ENCODE measurements around the gene TKT.

The TKT gene

GRCh38 chr3:53234130-53234840 lies 21.5 kb downstream of the TKT start:
- no peak overlapping the region for H3K4me3 ChIP-seq
- no peak overlapping the region for H3K4me2 ChIP-seq
- no peak overlapping the region for H3K27ac ChIP-seq
- H4K20me1 ChIP-seq = peaks cover 95% of the 10 kb centered on the region
- no peaks in the 10 kb centered on the region for H3K27me3 ChIP-seq
- no peaks in the 10 kb centered on the region for H3K4me1 ChIP-seq
- H3K36me3 ChIP-seq = peaks cover 99% of the 10 kb centered on the region
- no peak overlapping the region for H3K9ac ChIP-seq
- H3K9me3 ChIP-seq = no peaks in the 10 kb centered on the region
- no peak for TF ChIP-seq Cebpa-rat (IDR thresholded peaks at IDR 0.05)

GRCh38 chr3:53232641-53233377 lies 23.0 kb downstream of the TKT start:
- H3K9ac ChIP-seq = no peak overlapping the region

GRCh38 chr3:53231532-53232511 lies 24.0 kb downstream of the TKT start:
- H3K4me1 ChIP-seq = no peaks in the 10 kb centered on the region
- peaks cover 99% of the 10 kb centered on the region for H3K36me3 ChIP-seq
- no peaks in the 10 kb centered on the region for H3K9me3 ChIP-seq
- no peak for TF ChIP-seq Cebpa-rat (IDR thresholded peaks at IDR 0.05)
- no peak overlapping the region for H3K4me3 ChIP-seq
- no peak overlapping the region for H3K9ac ChIP-seq
- no peaks in the 10 kb centered on the region for H3K27me3 ChIP-seq
- H4K20me1 ChIP-seq = peaks cover 96% of the 10 kb centered on the region
- no peak overlapping the region for H3K4me2 ChIP-seq
- no peak overlapping the region for H3K27ac ChIP-seq

More at GRCh38 chr3:53232641-53233377, 23.0 kb downstream of the TKT start:
- Histone ChIP-seq H3K4me1 (no peaks in the 10 kb centered on the region), H3K4me3 (no peak overlapping the region), H3K27me3 (no peaks in the 10 kb centered on the region), H3K36me3 (peaks cover 99% of the 10 kb centered on the region), H3K4me2 (no peak overlapping the region), H4K20me1 (peaks cover 95% of the 10 kb centered on the region), H3K27ac (no peak overlapping the region), H3K9me3 (no peaks in the 10 kb centered on the region)
- TF ChIP-seq Cebpa-rat (IDR thresholded peaks at IDR 0.05) = no peak

- Histone ChIP-seq H3K36me3 (peaks cover 99% of the 10 kb centered on the region), H4K20me1 (peaks cover 96% of the 10 kb centered on the region)
Observed at GRCh38 chr3:53230789-53231188, 25.0 kb downstream of the TKT start.

DNA sequence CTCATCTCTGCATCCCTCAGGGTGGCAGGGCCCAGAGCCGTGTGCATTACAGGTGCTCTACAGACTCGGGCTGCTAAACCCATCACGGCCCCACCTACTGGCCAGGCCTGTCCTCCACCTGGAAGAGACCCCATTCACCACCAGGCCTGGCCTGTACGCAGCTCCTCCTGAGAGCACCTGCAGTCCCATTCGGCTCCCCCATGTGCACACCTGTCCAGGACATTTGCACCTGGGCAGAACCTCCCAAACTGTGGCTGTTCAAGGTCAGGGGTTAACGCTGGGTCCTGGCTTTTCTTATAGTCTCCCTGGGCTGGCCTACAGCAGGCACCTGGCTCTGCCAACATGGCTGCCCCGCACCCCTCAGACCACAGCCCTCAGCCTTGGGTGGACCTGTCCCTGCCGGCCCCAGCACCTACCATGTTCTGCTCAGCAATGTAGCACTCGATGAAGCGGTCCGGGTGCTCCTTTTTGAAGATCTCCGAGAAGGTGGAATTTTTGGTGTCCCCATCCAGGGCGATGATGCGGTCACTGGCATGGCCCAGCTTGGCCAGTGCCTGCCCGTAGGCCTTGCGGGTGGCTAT lies 25.7 kb downstream of the TKT start:
- Histone ChIP-seq H3K36me3 (peaks cover 99% of the 10 kb centered on the region), H3K9me3 (no peaks in the 10 kb centered on the region), H3K4me1 (peaks cover 3% of the 10 kb centered on the region; the same call in 1 of the 2 replicates), H3K4me2 (no peak overlapping the region), H3K4me3 (no peak overlapping the region), H3K27ac (no peak overlapping the region), H4K20me1 (peaks cover 96% of the 10 kb centered on the region), H3K9ac (no peak overlapping the region), H3K27me3 (no peaks in the 10 kb centered on the region)
- TF ChIP-seq Cebpa-rat (IDR thresholded peaks at IDR 0.05) = no peak

More at GRCh38 chr3:53230789-53231188, 25.0 kb downstream of the TKT start:
- Histone ChIP-seq H3K9me3 (no peaks in the 10 kb centered on the region), H3K4me1 (no peaks in the 10 kb centered on the region), H3K4me3 (no peak overlapping the region), H3K4me2 (no peak overlapping the region), H3K27ac (no peak overlapping the region), H3K27me3 (no peaks in the 10 kb centered on the region), H3K9ac (no peak overlapping the region)
- TF ChIP-seq Cebpa-rat (IDR thresholded peaks at IDR 0.05) = no peak

- H3K9ac ChIP-seq = no peak overlapping the region
- H3K4me3 ChIP-seq = no peak overlapping the region
- peaks cover 99% of the 10 kb centered on the region for H4K20me1 ChIP-seq
- H3K4me1 ChIP-seq = peaks cover 8% of the 10 kb centered on the region
- no peak for TF ChIP-seq Cebpa-rat (IDR thresholded peaks at IDR 0.05)
- H3K9me3 ChIP-seq = no peaks in the 10 kb centered on the region
- no peak overlapping the region for H3K4me2 ChIP-seq
- H3K27me3 ChIP-seq = no peaks in the 10 kb centered on the region
- H3K27ac ChIP-seq = no peak overlapping the region
- peaks cover 100% of the 10 kb centered on the region for H3K36me3 ChIP-seq
Observed at GRCh38 chr3:53229606-53230005, 26.2 kb downstream of the TKT start.

- Histone ChIP-seq H4K20me1 (peaks cover 99% of the 10 kb centered on the region), H3K4me2 (no peak overlapping the region), H3K9ac (no peak overlapping the region), H3K4me1 (peaks cover 12% of the 10 kb centered on the region), H3K27me3 (no peaks in the 10 kb centered on the region), H3K4me3 (no peak overlapping the region), H3K9me3 (no peaks in the 10 kb centered on the region), H3K27ac (no peak overlapping the region), H3K36me3 (peaks cover 100% of the 10 kb centered on the region)
- TF ChIP-seq Cebpa-rat (IDR thresholded peaks at IDR 0.05) = no peak
Observed at GRCh38 chr3:53229171-53229570, 26.7 kb downstream of the TKT start.

- Histone ChIP-seq H3K9me3 (no peaks in the 10 kb centered on the region), H3K36me3 (peaks cover 100% of the 10 kb centered on the region), H3K27ac (no peak overlapping the region), H3K27me3 (no peaks in the 10 kb centered on the region), H3K4me1 (peaks cover 12% of the 10 kb centered on the region), H3K9ac (no peak overlapping the region), H4K20me1 (peaks cover 98% of the 10 kb centered on the region), H3K4me3 (no peak overlapping the region), H3K4me2 (no peak overlapping the region)
- TF ChIP-seq Cebpa-rat (IDR thresholded peaks at IDR 0.05) = no peak
Observed at GRCh38 chr3:53227993-53228885, 27.6 kb downstream of the TKT start.
